GM19023 (cell line): ENCODE data around the gene HBE1.

ENCODE experiments used
- ATAC-seq: cut with Tn5 transposase; IDR thresholded peaks from one replicate; pipeline ENCODE4 v1.9.1; 2021; ENCODE audit warnings: mild to moderate bottlenecking, moderate library complexity; ENCODE audit not compliant: unreplicated experiment

The HBE1 gene

GRCh38 chr11:5286351-5286750 is 16.6 kb upstream of the HBE1 start:
- ATAC-seq: no peak

- ATAC-seq: no peak
Measured at GRCh38 chr11:5285703-5286340, 16.1 kb upstream of the HBE1 start.

- no peak for ATAC-seq
Measured at GRCh38 chr11:5284637-5285036, 14.9 kb upstream of the HBE1 start.

- no peak for ATAC-seq
Measured at GRCh38 chr11:5283882-5284281, 14.1 kb upstream of the HBE1 start.

- no peak for ATAC-seq
Measured at GRCh38 chr11:5283086-5283485, 13.3 kb upstream of the HBE1 start.

- ATAC-seq: no peak
Measured at GRCh38 chr11:5282628-5283027, 12.9 kb upstream of the HBE1 start.

GRCh38 chr11:5281596-5281995 is 11.9 kb upstream of the HBE1 start:
- no peak for ATAC-seq

GRCh38 chr11:5280582-5281102 is 10.9 kb upstream of the HBE1 start:
- ATAC-seq: peak; percentile 94

GRCh38 chr11:5279471-5280090 is 9.8 kb upstream of the HBE1 start:
- no peak for ATAC-seq

- ATAC-seq: peak; percentile 45
Measured at GRCh38 chr11:5277807-5278382, 8.2 kb upstream of the HBE1 start.

- no peak for ATAC-seq
Measured at GRCh38 chr11:5276697-5277096, 7.0 kb upstream of the HBE1 start.

- ATAC-seq: no peak
Measured at GRCh38 chr11:5275369-5276110, 5.8 kb upstream of the HBE1 start.

GRCh38 chr11:5274395-5274794 is 4.7 kb upstream of the HBE1 start:
- ATAC-seq: no peak

GRCh38 chr11:5272395-5273017 is 2.8 kb upstream of the HBE1 start:
- no peak for ATAC-seq

GRCh38 chr11:5267033-5267563 is 2.6 kb downstream of the HBE1 start:
- ATAC-seq: no peak

GRCh38 chr11:5266609-5267008 is 3.1 kb downstream of the HBE1 start:
- ATAC-seq: no peak

GRCh38 chr11:5265832-5266231 is 3.9 kb downstream of the HBE1 start:
- ATAC-seq: no peak

- no peak for ATAC-seq
Measured at GRCh38 chr11:5258543-5259262, 11.0 kb downstream of the HBE1 start.

- no peak for ATAC-seq
Measured at GRCh38 chr11:5257296-5257695, 12.4 kb downstream of the HBE1 start.
